ENCODE data around the gene KMT2C. TPM values are rescaled to one million over a fixed set of nuclear protein-coding genes. Genes with fewer than 3 reads are reported as not detected.

The KMT2C gene
- total and polyA plus RNA-seq, 2 of the 13 experiments (the other 11 are each of a cell fraction or from before 2014, with no cell fraction given), result 7.1 to 14.4 TPM

DNA sequence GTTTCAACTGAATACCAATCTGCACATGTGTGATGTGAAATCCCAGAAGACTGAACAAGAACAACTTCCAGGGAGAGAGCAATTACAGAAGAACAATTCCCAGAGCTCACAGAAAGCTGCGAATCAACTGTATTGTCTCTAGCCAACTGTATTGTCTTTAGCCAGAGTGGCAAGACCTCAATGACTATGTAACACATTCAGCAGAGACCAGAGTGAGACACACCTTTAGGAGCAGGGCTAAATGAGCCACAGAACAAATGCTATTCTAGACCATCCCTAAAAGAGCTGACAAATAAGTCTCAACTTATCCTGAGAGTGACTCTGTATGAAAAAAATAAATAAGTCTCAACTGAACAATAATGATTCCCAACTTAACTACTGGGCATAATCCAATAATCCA lies 72.0 kb downstream of the KMT2C start (continued):
- TF ChIP-seq, protein P1, sequence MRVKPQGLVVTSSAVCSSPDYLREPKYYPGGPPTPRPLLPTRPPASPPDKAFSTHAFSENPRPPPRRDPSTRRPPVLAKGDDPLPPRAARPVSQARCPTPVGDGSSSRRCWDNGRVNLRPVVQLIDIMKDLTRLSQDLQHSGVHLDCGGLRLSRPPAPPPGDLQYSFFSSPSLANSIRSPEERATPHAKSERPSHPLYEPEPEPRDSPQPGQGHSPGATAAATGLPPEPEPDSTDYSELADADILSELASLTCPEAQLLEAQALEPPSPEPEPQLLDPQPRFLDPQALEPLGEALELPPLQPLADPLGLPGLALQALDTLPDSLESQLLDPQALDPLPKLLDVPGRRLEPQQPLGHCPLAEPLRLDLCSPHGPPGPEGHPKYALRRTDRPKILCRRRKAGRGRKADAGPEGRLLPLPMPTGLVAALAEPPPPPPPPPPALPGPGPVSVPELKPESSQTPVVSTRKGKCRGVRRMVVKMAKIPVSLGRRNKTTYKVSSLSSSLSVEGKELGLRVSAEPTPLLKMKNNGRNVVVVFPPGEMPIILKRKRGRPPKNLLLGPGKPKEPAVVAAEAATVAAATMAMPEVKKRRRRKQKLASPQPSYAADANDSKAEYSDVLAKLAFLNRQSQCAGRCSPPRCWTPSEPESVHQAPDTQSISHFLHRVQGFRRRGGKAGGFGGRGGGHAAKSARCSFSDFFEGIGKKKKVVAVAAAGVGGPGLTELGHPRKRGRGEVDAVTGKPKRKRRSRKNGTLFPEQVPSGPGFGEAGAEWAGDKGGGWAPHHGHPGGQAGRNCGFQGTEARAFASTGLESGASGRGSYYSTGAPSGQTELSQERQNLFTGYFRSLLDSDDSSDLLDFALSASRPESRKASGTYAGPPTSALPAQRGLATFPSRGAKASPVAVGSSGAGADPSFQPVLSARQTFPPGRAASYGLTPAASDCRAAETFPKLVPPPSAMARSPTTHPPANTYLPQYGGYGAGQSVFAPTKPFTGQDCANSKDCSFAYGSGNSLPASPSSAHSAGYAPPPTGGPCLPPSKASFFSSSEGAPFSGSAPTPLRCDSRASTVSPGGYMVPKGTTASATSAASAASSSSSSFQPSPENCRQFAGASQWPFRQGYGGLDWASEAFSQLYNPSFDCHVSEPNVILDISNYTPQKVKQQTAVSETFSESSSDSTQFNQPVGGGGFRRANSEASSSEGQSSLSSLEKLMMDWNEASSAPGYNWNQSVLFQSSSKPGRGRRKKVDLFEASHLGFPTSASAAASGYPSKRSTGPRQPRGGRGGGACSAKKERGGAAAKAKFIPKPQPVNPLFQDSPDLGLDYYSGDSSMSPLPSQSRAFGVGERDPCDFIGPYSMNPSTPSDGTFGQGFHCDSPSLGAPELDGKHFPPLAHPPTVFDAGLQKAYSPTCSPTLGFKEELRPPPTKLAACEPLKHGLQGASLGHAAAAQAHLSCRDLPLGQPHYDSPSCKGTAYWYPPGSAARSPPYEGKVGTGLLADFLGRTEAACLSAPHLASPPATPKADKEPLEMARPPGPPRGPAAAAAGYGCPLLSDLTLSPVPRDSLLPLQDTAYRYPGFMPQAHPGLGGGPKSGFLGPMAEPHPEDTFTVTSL (CRISPR knock-in tag; IDR thresholded peaks at IDR 0.05; ENCODE audit: borderline replicate concordance), result no peak
- no peak for TF ChIP-seq PRMT3 (CRISPR knock-in tag; IDR thresholded peaks at IDR 0.05; ENCODE audit: borderline replicate concordance, low read depth)
- TF ChIP-seq ZFYVE20 (CRISPR knock-in tag; IDR thresholded peaks at IDR 0.05; ENCODE audit: borderline replicate concordance, low read depth), result no peak

DNA sequence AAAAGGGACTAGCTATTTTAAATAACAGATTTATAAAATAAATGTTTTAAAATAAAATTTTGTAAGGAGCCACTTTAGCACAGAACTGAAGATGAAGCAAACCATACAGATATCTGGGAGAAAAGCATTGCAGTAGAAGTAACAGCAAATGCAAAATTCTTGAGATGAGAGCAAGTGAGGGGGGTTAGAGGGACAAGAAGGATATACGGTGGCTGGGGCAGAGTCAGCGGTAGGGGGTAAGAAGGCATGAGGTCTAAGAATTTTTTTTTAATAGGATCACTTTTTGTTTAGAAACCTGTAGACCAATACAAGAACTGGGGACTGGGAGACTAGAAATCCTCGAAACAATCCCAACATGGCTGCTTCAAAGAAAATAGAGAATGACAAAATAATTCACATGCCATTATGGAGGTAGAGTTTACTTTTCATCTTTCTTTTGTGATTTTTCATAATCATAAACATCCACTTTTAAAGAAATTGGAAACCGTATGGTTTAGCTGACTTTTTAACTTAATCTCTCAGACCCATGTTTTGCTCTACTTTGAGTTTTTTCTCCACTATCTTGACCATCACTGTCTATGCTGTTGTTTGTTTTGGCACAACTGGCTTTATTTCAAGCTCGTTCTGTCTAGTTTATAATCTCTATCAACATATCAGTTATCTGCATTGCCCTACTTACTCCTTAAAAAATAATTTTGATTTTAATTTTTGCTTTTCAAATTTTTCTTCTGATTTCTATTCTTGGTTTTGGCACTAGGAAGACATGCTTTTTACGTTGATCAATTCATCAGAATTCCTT lies 73.5 kb downstream of the KMT2C start:
- ATAC-seq (no peak), DNase-seq (ENCODE audit: low spot score) (no peak), FAIRE-seq (no peak)
- no peak overlapping the region for H3K9ac ChIP-seq (ENCODE audit: insufficient read depth, low read depth, low read length)
- no peaks in the 10 kb centered on the region for H3K4me1 ChIP-seq (ENCODE audit: insufficient read depth, low read length)
- no peaks in the 10 kb centered on the region for H3K27me3 ChIP-seq (ENCODE audit: control insufficient read depth in 1 of 2, insufficient read depth in 2 of 2, low read length in 2 of 2)
- 97% methylated on average over 6 of the region's 6 CpGs for WGBS (ENCODE audit: low lambda C conversion rate)
- H3K36me3 ChIP-seq (replicated peaks in 1 of 2; ENCODE audit: control insufficient read depth in 1 of 2, insufficient read depth in 2 of 2, low read length in 2 of 2), result no peaks in the 10 kb centered on the region
- peaks cover 41% of the 10 kb centered on the region for H3K79me2 ChIP-seq (ENCODE audit: insufficient read depth, low read length)
- ChIA-PET POLR2A (no interaction called here), CTCF (ENCODE audit: low intra/inter-chr PET ratio, low total read pairs) (no interaction called here)
- H3K4me2 ChIP-seq (ENCODE audit: low read depth, low read length), result no peak overlapping the region
- H3K27ac ChIP-seq (ENCODE audit: extremely low read length, insufficient read depth, low read length), result no peak overlapping the region
- no peaks in the 10 kb centered on the region for H3K9me3 ChIP-seq (ENCODE audit: low read length)
- intact Hi-C loops (cut with micrococcal nuclease; ENCODE audit: unreplicated experiment), result no loop called here
- in situ Hi-C loops (cut with HindIII; ENCODE audit: extremely low pct_ligation_motif_present, low pct_unique_long_range_greater_than_20kb), result no loop called here
- H3K4me3 ChIP-seq (replicated peaks in 1 of 3; ENCODE audit: insufficient read depth in 1 of 3, low read depth in 2 of 3, low read length in 3 of 3), result no peak overlapping the region
- H4K20me1 ChIP-seq (ENCODE audit: insufficient read depth, low read length), result 0 out of 2 replicates have a peak, but pooled peaks cover 4% of the 10 kb centered on the region
- no TSS peak for BruUV-seq (replicated peaks)
- H2AFZ ChIP-seq (ENCODE audit: low read length), result no peak overlapping the region
- TF ChIP-seq DPF2 (CRISPR knock-in tag; IDR thresholded peaks at IDR 0.05; ENCODE audit: borderline replicate concordance, low read depth) (no peak), ZNF598 (CRISPR knock-in tag; IDR thresholded peaks at IDR 0.05; ENCODE audit: borderline replicate concordance) (no peak), ARNTL (CRISPR knock-in tag; IDR thresholded peaks at IDR 0.05) (no peak), ZSCAN22 (CRISPR knock-in tag; IDR thresholded peaks at IDR 0.05) (no peak), STAG1 (CRISPR knock-in tag; IDR thresholded peaks at IDR 0.05) (no peak)
- TF ChIP-seq, protein P2, sequence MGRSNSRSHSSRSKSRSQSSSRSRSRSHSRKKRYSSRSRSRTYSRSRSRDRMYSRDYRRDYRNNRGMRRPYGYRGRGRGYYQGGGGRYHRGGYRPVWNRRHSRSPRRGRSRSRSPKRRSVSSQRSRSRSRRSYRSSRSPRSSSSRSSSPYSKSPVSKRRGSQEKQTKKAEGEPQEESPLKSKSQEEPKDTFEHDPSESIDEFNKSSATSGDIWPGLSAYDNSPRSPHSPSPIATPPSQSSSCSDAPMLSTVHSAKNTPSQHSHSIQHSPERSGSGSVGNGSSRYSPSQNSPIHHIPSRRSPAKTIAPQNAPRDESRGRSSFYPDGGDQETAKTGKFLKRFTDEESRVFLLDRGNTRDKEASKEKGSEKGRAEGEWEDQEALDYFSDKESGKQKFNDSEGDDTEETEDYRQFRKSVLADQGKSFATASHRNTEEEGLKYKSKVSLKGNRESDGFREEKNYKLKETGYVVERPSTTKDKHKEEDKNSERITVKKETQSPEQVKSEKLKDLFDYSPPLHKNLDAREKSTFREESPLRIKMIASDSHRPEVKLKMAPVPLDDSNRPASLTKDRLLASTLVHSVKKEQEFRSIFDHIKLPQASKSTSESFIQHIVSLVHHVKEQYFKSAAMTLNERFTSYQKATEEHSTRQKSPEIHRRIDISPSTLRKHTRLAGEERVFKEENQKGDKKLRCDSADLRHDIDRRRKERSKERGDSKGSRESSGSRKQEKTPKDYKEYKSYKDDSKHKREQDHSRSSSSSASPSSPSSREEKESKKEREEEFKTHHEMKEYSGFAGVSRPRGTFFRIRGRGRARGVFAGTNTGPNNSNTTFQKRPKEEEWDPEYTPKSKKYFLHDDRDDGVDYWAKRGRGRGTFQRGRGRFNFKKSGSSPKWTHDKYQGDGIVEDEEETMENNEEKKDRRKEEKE (IDR thresholded peaks at IDR 0.05), result no peak
